Left renal pelvis (tissue), 4 donors: ENCODE data around the gene TNIP2. TPM values are rescaled to one million over a fixed set of nuclear protein-coding genes. Genes with fewer than 3 reads are reported as not detected.
"Not testable (repeated sequence)": the region's sequence is repeated elsewhere in the genome, so short reads cannot be mapped to it uniquely, and the experiment has no call there.

ENCODE experiments used
- DNase-seq, 4 donors: peaks; one replicate each; pipeline ENCODE4 v3.0.0-alpha.2; 2013; ENCODE audit warnings: low read depth in 4 of 4, low spot score in 3 of 4
- polyA plus RNA-seq, 4 donors: library from polyadenylated mRNA; unstranded; fragments of 120-200 nt; gene quantifications; one replicate each; pipeline ENCODE4 v1.2.1, GENCODE V29; 2013; ENCODE audit not compliant: insufficient read length in 4 of 4

TNIP2 gene
- polyA plus RNA-seq, 4 donors, result 14.7 to 24.5 (median 18.3) TPM

DNA sequence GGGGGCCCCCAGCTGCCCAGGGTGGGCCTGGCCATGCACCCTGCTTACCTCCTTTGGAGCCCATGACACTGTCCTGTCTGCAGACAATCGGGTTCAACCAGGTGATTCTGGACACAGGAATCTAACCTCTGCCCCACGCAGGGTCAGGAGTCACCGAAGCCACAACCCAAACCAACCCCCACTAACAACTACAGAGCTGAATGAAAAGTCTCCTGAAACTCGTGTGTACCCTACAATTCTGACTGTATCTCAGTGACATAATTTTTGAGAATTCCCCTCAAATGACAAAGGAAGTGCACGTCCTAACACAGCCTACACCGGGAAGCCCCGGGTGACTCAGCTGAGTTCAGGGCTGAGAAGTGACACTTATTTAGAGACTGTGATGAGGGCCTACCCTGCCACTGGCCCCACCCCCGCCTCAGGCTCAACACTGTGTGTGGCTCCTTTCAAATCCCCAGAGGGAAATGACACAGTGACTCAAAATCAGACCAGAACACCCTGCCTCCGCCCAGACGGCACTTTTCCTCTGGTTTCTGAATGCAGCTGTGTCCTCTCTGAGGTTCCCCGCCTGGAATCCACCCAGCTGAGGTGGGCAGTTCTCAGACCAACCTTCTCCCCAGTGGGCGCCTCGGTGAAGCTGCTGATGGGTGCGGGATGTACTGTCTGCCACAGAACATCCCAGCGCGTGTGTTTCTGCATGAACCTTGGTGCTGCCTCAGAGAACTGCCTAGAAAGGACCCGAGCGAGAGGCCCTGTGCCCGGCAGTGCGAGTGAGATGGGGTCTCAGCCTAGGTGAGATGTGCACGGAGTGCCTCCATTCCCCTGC is 9.9 kb downstream of the TNIP2 start:
- no peak for DNase-seq

GRCh38 chr4:2745516-2745915 is 10.6 kb downstream of the TNIP2 start:
- DNase-seq, result no peak

GRCh38 chr4:2744576-2745270 is 11.4 kb downstream of the TNIP2 start:
- no peak for DNase-seq

DNA sequence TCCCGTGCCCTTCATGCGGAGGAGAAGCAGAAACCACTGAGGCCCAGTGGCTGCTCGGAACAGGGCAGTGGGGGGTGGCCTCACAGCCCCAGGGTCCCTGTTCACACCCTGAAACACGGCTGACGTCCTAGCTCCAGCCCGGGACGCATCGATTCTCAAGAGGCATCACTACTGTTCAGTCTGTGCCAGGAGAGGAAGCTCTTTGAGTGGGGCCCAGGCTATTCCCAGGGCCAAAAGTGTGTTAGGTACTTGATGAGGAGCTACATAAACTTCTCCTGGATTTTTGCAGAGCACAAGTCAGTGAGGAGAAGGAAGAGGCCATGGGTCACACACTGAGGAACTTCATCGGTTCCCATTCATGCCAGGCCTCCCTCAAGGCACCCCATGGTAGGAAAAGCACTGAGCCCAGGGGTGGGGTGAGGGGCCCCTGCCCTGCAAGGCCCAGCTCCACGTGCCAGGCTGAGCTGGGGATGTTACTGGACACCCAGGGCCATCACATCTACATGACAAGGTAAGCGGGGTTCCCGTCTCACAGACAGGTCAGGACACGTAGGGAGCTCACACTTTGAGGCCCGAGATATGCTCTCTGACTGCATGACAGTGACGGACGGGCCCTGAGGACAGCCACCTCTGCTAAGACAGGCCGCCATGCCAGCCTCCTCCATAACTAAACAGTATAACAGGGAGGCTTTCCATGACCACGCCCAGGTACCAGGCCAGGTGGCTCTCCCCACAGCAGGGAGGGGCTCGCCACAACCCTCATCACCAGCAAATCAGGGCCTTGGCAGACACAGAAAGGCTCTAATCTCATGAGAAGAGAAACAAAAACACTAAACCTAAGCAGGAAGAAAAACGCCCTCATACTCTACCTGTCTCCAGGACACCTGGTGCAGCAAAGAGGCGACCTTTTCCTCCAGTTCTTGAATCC is 12.4 kb downstream of the TNIP2 start:
- no peak for DNase-seq

GRCh38 chr4:2742823-2743517 is 13.2 kb downstream of the TNIP2 start:
- no peak for DNase-seq

GRCh38 chr4:2742081-2742822 is 13.9 kb downstream of the TNIP2 start:
- no peak for DNase-seq

- DNase-seq, result no peak
These were observed 14.5 kb downstream of the TNIP2 start for GRCh38 chr4:2741626-2742025.

GRCh38 chr4:2738296-2738695 is 17.8 kb downstream of the TNIP2 start:
- DNase-seq, result not testable (repeated sequence)

GRCh38 chr4:2735869-2736268 is 20.3 kb downstream of the TNIP2 start:
- DNase-seq, result no peak

GRCh38 chr4:2734612-2735011 is 21.5 kb downstream of the TNIP2 start:
- no peak for DNase-seq

DNA sequence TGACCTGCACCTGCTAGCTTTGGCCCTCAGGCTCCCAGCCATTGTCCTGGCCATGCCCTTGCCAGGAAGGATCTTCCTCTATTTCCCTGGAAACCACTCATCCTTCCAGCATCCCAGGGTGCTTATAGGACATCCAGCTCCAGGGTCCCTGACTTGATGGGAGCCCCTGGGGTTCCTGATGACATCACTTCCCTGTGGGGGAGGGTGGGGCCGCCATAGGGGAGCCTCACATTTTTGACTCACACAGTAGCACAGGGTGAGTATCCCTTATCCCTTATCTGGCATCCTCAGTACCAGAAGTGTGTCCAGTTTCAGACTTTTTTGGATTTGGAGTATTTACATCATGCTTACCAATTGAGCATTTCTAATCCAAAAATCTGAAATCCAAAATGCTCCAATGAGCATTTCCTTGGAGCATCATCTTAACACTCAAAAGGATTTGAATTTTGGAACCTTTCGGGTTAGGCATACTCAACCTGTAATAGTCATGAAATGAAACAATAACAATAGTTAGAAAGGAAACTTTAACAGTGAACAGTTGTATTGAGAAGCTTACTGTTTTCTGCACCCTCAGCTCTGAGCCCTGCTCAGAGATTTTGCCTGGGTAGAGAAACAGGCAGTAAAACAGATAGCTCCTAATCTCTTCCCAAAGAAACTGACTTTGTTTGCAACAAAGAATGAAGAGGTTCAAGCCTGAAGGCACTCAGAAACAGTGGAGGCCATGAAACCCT is 22.1 kb downstream of the TNIP2 start:
- no peak for DNase-seq

DNA sequence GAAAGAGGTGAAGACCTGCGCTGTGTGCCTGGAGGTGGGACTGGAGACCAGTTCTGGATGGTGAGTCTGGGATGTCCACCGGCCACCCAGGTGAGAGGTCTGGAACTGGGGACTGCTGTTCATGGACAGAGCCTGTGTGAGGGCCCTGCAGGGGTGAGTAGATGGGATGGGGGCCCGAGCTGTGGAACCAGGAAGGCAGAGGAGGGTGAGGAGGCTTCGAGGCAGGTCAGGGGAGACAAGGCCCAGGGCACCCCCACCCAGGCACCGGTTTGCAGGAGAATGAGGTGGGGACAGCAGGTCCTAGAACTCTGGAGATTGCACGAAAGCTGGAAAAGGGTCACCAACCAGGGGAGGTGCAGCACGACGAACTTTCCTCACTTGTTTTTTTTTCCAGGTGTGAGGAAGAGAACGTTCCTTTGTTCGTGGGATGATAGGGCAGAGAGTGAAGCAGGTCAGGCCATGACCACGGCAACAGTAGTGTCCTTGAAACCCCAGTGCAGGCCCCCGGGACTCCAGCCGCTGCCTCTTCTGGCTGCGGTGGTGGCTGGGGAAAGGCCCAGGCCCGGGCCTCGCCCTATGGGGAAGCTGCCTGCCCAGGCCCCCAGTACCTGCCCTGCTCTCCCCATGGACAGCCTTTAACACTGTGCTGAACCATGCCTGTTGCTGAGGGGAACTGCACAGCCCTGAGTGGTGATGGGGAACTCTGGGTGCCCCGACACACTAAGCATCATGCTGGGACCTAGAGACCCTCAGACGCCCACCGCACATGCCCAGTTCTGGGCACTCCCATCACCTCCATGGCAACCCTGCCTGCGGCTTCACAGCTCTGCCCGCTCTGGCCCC is 22.9 kb downstream of the TNIP2 start:
- no peak for DNase-seq

DNA sequence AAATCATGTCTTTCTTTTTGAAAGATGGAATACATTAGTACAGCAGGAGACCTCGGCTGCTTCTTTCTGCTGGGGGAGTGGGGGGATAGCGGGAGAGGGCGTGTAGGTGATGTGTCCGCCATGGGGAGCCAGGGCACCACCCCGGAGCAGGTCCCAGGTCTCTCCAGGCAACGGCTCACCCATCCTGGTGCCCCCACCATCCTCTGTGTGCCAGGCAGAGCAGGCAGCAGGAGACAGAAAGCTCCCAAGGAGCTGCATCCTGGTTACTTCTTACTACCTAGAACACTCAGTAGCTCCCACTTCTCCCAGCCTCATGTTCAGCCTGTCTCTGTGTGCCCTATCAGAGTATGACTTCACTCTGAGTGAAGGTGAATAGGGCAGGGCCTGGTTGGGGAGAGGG is 23.6 kb downstream of the TNIP2 start:
- no peak for DNase-seq

DNA sequence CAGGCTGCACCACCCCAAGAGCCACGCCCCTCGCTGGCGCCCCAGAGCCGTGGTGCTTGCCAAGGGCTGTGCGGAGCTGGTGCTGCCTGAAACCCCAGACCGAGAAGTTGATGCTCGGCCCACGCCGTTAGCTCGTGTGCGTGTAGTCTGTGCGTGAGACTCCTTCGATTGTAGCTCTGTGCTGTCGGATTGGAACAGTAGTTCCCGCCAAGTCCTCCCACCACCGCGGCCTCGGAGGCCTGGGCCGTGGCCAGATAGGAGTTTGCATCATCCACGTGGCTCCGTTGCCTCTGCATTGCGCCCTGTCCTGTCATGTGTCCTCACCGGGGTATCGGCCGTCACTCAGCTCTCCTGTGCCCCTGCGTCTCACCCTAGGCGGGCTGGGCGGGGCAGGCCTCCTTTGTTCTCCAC is 24.2 kb downstream of the TNIP2 start:
- DNase-seq, result no peak

DNA sequence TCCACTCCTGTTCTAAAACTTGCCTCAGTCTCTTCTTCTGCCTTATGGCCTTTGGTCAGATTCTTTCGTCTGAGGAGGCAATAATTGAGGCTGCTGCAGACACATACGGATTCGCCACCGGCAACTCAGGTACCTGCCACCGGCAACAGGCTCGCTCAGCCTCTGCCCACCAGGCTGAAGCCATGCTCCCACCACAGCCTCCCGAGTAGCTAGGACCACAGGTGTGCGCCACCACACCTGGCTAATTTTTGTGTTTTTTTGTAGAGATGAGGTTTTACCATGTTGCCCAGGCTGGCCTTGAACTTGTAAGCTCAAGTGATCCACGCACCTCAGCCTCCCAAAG is 26.6 kb downstream of the TNIP2 start:
- no peak for DNase-seq

DNA sequence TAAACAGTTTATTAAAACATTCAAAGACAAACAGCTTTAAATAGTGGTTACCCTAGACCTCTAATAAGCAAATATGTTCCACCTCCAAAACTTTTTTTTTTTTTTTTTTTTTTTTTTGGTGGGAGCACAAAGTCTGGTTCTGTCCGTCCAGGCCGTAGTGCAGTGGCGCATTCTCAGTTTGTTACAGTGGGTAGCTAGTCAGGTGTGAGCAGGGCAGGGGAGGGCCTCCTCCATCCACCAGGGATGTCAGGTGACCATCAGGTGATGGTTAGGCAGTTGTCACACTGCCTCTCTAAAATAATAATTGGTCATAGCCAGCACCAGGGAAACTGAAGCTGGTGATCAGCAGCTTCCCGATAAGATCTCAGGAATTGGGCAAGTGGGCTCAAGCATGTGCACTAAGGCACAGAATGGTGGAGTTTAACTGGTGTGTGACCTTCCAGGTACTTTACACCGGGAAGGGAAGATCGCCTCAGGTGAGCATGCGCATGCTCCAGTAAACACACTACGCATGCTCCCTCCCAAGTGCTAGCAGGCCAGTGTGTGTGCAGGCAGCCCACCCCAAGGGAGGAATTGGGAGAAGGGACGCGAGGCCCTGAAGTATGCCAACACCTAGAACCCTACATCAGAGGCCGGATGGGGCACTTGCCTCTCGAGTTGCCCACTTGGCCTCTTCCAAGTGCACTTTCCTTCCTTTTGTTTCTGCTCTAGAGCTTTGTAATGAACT is 27.2 kb downstream of the TNIP2 start:
- no peak for DNase-seq

DNA sequence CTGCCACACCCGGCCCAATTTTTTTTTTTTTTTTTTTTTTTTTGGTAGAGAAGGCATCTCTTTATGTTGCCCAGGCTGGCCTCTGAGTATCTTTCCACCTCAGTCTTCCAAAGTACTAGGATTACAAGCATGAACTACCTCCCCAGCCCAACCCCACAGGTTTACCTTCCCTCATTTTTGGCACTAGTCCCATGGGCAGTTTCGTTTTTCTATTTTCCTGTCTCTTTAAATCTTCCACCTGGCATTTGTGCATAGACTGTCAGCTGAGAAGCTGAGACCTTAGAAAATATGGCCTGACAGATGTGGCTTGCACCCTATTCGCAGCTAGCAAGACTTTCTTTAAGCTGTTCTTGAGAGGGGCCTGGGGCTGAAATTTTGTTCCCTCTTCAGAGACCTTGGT is 27.9 kb downstream of the TNIP2 start:
- no peak for DNase-seq

DNA sequence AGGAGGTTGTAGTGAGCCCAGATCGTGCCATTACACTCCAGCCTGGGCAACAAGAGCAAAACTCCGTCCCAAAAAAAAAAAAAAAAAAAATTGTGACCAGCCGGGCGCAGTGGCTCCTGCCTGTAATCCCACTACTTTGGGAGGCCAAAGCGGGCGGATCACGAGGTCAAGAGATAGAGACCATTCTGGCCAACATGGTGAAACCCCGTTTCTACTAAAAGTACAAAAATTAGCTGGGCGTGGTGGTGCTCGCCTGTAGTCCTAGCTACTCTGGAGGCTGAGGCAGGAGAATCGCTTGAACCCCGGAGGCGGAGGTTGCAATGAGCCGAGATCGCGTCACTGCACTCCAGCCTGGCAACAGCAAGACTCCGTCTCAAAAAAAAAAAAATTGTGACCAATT is 29.3 kb downstream of the TNIP2 start:
- not testable (repeated sequence) for DNase-seq
